Measurements from ENCODE around the gene ZC3H7A. TPM values are rescaled to one million over a fixed set of nuclear protein-coding genes. Genes with fewer than 3 reads are reported as not detected.
"Not testable (repeated sequence)": the region's sequence is repeated elsewhere in the genome, so short reads cannot be mapped to it uniquely, and the experiment has no call there.

Gene ZC3H7A
- total and polyA plus RNA-seq, 2 of the 13 experiments (the other 11 are each of a cell fraction or from before 2014, with no cell fraction given): 29.2 to 36.8 TPM

GRCh38 chr16:11828696-11829095, 31.6 kb upstream of the ZC3H7A start (continued):
- no peak for TF ChIP-seq REST (IDR thresholded peaks at IDR 0.05; ENCODE audit: borderline replicate concordance in 1 of 2, low read depth in 1 of 2, low read length in 2 of 2)
- no peak for TF ChIP-seq ZFP36L2 (CRISPR knock-in tag; IDR thresholded peaks at IDR 0.05)
- no peak for TF ChIP-seq ZNF792 (CRISPR knock-in tag; IDR thresholded peaks at IDR 0.05)
- no peak for TF ChIP-seq ATF1 (CRISPR knock-in tag; IDR thresholded peaks at IDR 0.05)
- no peak for TF ChIP-seq NPAS2 (CRISPR knock-in tag; IDR thresholded peaks at IDR 0.05; ENCODE audit: borderline replicate concordance)
- no peak for TF ChIP-seq TAF1 (CRISPR knock-in tag; IDR thresholded peaks at IDR 0.05)

- H3K9me3 ChIP-seq (ENCODE audit: low read length); H4K20me1 ChIP-seq (ENCODE audit: insufficient read depth, low read length); intact Hi-C loops (cut with micrococcal nuclease; ENCODE audit: unreplicated experiment); in situ Hi-C loops (cut with HindIII; ENCODE audit: extremely low pct_ligation_motif_present, low pct_unique_long_range_greater_than_20kb); H3K79me2 ChIP-seq (ENCODE audit: insufficient read depth, low read length); H3K36me3 ChIP-seq (replicated peaks in 1 of 2; ENCODE audit: control insufficient read depth in 1 of 2, insufficient read depth in 2 of 2, low read length in 2 of 2); H3K9ac ChIP-seq (ENCODE audit: insufficient read depth, low read depth, low read length); CTCF ChIA-PET (ENCODE audit: low intra/inter-chr PET ratio, low total read pairs); H3K4me2 ChIP-seq (ENCODE audit: low read depth, low read length); BruUV-seq (replicated peaks); H3K27me3 ChIP-seq (ENCODE audit: control insufficient read depth in 1 of 2, insufficient read depth in 2 of 2, low read length in 2 of 2); H3K4me3 ChIP-seq (replicated peaks in 1 of 3; ENCODE audit: insufficient read depth in 1 of 3, low read depth in 2 of 3, low read length in 3 of 3); FAIRE-seq; H2AFZ ChIP-seq (ENCODE audit: low read length); H3K27ac ChIP-seq (ENCODE audit: extremely low read length, insufficient read depth, low read length); TF ChIP-seq SOX13 (IDR thresholded peaks at IDR 0.05); FOXP1 (CRISPR knock-in tag; IDR thresholded peaks at IDR 0.05): not testable (repeated sequence)
- H3K4me1 ChIP-seq (ENCODE audit: insufficient read depth, low read length): peaks cover 42% of the 10 kb centered on the region
- WGBS (ENCODE audit: low lambda C conversion rate): 39% methylated on average over 13 of the region's 13 CpGs
- POLR2A ChIA-PET: interaction anchor here (2.1 to 6.5 kb wide), 3 partner anchors 10 to 28 kb away, joined by 12 to 65 read pairs (median 29); partner anchors contain the start of genes RSL1D1 and ZC3H7A
- ATAC-seq: peak; percentile 11; the same call in 1 of the 3 replicates
- peak; percentile 83 for DNase-seq (ENCODE audit: low spot score)
- TF ChIP-seq ZNF460 (CRISPR knock-in tag; IDR thresholded peaks at IDR 0.05; ENCODE audit: borderline replicate concordance): peak; percentile 96
- 0 out of 4 replicates have a peak, but pooled peaks of 1 of the 2 experiments have one; percentile 13 for TF ChIP-seq SOX13 (CRISPR knock-in tag; conservative IDR thresholded peaks at IDR 0.05 in 1 of 2, IDR thresholded peaks at IDR 0.05 in 1 of 2)
- peak; percentile 84; the same call in 1 of the 2 replicates for TF ChIP-seq ZMYM3 (CRISPR knock-in tag; IDR thresholded peaks at IDR 0.05)
- 0 out of 2 replicates have a peak, but pooled peaks have one; percentile 20 for TF ChIP-seq FOXP1 (IDR thresholded peaks at IDR 0.05)
- TF ChIP-seq ZNF770 (CRISPR knock-in tag; IDR thresholded peaks at IDR 0.05): peak; percentile 97
- peak; percentile 83 for TF ChIP-seq TEAD3 (CRISPR knock-in tag; optimal IDR thresholded peaks at IDR 0.05; ENCODE audit: borderline replicate concordance)
- 0 out of 2 replicates have a peak, but pooled peaks have one; percentile 13 for TF ChIP-seq POGZ (CRISPR knock-in tag; IDR thresholded peaks at IDR 0.05)
- peak; percentile 88 for TF ChIP-seq ZMYM2 (CRISPR knock-in tag; IDR thresholded peaks at IDR 0.05)
These were observed 28.6 kb upstream of the ZC3H7A start for GRCh38 chr16:11825520-11826165.

All from HepG2 (cell line).